SU-DHL-6 (cell line): ENCODE results near the gene KRT37.

ENCODE experiments used
- H2AFZ ChIP-seq: fragments of 200-600 bp; sonication (generic); 2 replicates; pipeline ENCODE4 v1.6.1; 2014; ENCODE audit warnings: low read depth, mild to moderate bottlenecking, moderate library complexity, mixed read lengths, antibody characterized with exemption, low read length; ENCODE audit not compliant: severe bottlenecking
- H3F3A ChIP-seq: fragments of 200-600 bp; shearing (Covaris generic); 2 replicates; pipeline ENCODE4 v1.6.0; 2016; ENCODE audit warnings: antibody characterized with exemption, mild to moderate bottlenecking; ENCODE audit not compliant: insufficient read depth
- H3K27ac ChIP-seq: fragments of 200-600 bp; sonication (generic); 2 replicates; pipeline ENCODE4 v1.5.1; 2016; ENCODE audit warnings: low read depth, mild to moderate bottlenecking, low read length, moderate library complexity, mixed read lengths
- H3K27me3 ChIP-seq: fragments of 200-600 bp; sonication (generic), shearing (Covaris generic); 2 replicates; pipeline ENCODE4 v1.6.0; 2014; ENCODE audit warnings: mild to moderate bottlenecking, low read length
- H3K36me3 ChIP-seq: fragments of 200-600 bp; sonication (generic); 2 replicates; pipeline ENCODE4 v1.6.1; 2014; ENCODE audit warnings: mild to moderate bottlenecking, low read length, mixed read lengths
- H3K4me2 ChIP-seq: fragments of 300-600, 200-600 bp; shearing (Covaris generic), sonication (generic); 2 replicates; pipeline ENCODE4 v1.6.0; 2014; ENCODE audit warnings: low read length, low read depth, mild to moderate bottlenecking; ENCODE audit not compliant: poor library complexity, severe bottlenecking
- H3K4me3 ChIP-seq: fragments of 200-600 bp; sonication (generic); 2 replicates; pipeline ENCODE4 v1.5.1; 2014; ENCODE audit warnings: antibody characterized with exemption, low read length, mild to moderate bottlenecking, mixed read lengths; ENCODE audit not compliant: insufficient read depth, poor library complexity, severe bottlenecking
- H3K79me2 ChIP-seq: fragments of 200-600 bp; sonication (generic); 2 replicates; pipeline ENCODE4 v1.6.1; 2014; ENCODE audit warnings: mild to moderate bottlenecking, low read length, moderate library complexity; ENCODE audit not compliant: insufficient read depth
- H3K9ac ChIP-seq: fragments of 200-600 bp; sonication (generic); 2 replicates; pipeline ENCODE4 v1.7.0; 2014; ENCODE audit warnings: mild to moderate bottlenecking, low read length
- H3K9me2 ChIP-seq: fragments of 200-600 bp; sonication (generic); replicated peaks from 2 replicates; pipeline ENCODE4 v1.6.1; 2014; ENCODE audit warnings: low read length; ENCODE audit not compliant: insufficient read depth
- H3K9me3 ChIP-seq: fragments of 200-600 bp; sonication (generic); 2 replicates; pipeline ENCODE4 v1.6.1; 2014; ENCODE audit warnings: low read length, mixed read lengths; ENCODE audit not compliant: insufficient read depth
- H4K20me1 ChIP-seq: fragments of 200-600 bp; sonication (generic); 2 replicates; pipeline ENCODE4 v1.6.1; 2014; ENCODE audit warnings: low read depth, mild to moderate bottlenecking, antibody characterized with exemption, low read length, moderate library complexity, mixed read lengths
- EZH2phosphoT487 ChIP-seq: fragments of 200-600 bp; sonication (generic), shearing (Covaris generic); conservative IDR thresholded peaks from 2 replicates; pipeline ENCODE4 v1.6.1; 2018; ENCODE audit warnings: mild to moderate bottlenecking, antibody characterized with exemption, low read length, moderate library complexity, mixed read lengths
- TF ChIP-seq, protein P1 (sequence below): fragments of 200-600 bp; sonication (generic); IDR thresholded peaks from one replicate; pipeline ENCODE4 v1.5.1; 2017; ENCODE audit warnings: antibody characterized with exemption, mild to moderate bottlenecking, low read length, moderate library complexity; ENCODE audit not compliant: insufficient read depth, poor library complexity, severe bottlenecking

Gene KRT37

DNA sequence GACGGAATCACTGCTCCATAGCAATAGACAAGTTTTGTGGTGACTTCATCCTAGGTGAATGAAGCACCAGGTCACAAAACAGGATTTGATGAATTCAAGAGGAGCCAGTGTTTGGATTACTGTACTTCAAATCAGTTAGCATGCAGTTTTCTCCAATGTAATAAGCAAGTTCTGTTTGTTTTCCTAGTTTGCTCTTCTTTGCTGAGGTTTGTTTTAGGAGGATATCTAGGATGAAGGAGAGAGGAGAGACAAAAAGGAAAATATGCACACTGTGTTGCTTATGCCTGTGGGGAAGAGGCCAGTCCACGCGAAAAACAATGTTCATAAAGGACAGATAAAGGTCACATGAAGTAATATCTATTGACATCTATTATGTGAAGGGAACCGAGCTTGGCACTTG, 9.0 kb downstream of the KRT37 start:
- Histone ChIP-seq H3K79me2 (no peaks in the 10 kb centered on the region), H2AFZ (no peak overlapping the region), H3K9me2 (no peaks in the 10 kb centered on the region), H3F3A (no peaks in the 10 kb centered on the region), H3K4me2 (no peak overlapping the region), H3K36me3 (no peaks in the 10 kb centered on the region), H3K27me3 (no peaks in the 10 kb centered on the region), H3K9me3 (no peaks in the 10 kb centered on the region), H3K4me3 (no peak overlapping the region), H3K27ac (no peak overlapping the region), H3K9ac (no peak overlapping the region), H4K20me1 (no peaks in the 10 kb centered on the region)
- no peak for TF ChIP-seq EZH2phosphoT487
- TF ChIP-seq, protein P1, sequence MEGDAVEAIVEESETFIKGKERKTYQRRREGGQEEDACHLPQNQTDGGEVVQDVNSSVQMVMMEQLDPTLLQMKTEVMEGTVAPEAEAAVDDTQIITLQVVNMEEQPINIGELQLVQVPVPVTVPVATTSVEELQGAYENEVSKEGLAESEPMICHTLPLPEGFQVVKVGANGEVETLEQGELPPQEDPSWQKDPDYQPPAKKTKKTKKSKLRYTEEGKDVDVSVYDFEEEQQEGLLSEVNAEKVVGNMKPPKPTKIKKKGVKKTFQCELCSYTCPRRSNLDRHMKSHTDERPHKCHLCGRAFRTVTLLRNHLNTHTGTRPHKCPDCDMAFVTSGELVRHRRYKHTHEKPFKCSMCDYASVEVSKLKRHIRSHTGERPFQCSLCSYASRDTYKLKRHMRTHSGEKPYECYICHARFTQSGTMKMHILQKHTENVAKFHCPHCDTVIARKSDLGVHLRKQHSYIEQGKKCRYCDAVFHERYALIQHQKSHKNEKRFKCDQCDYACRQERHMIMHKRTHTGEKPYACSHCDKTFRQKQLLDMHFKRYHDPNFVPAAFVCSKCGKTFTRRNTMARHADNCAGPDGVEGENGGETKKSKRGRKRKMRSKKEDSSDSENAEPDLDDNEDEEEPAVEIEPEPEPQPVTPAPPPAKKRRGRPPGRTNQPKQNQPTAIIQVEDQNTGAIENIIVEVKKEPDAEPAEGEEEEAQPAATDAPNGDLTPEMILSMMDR = no peak

DNA sequence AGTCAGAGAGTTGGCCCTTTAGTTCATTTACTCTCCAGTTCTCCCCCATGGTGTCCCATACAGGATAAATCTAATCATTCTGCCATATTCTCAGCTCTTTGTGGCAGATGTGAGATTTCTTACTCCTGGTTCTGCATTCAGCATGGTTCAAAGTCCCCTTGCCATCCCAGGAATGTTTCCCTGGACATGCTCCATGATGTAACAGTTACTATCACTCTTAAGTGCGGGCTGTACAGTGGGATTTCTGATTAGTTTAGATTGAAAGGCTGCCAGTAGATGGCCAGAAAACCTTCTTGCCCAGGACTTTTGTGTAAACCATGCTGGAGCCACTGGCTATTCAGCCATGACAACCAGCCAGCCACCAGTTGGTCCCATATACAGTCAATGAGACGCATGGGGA, 10.4 kb downstream of the KRT37 start:
- TF ChIP-seq, protein P1 = no peak
- no peak for TF ChIP-seq EZH2phosphoT487
- Histone ChIP-seq H3K27ac (no peak overlapping the region), H4K20me1 (no peaks in the 10 kb centered on the region), H3K79me2 (no peaks in the 10 kb centered on the region), H3K4me2 (no peak overlapping the region), H2AFZ (no peak overlapping the region), H3K9me3 (no peaks in the 10 kb centered on the region), H3K9ac (no peak overlapping the region), H3K27me3 (no peaks in the 10 kb centered on the region), H3K4me3 (no peak overlapping the region), H3K9me2 (no peaks in the 10 kb centered on the region), H3K36me3 (no peaks in the 10 kb centered on the region), H3F3A (no peaks in the 10 kb centered on the region)

DNA sequence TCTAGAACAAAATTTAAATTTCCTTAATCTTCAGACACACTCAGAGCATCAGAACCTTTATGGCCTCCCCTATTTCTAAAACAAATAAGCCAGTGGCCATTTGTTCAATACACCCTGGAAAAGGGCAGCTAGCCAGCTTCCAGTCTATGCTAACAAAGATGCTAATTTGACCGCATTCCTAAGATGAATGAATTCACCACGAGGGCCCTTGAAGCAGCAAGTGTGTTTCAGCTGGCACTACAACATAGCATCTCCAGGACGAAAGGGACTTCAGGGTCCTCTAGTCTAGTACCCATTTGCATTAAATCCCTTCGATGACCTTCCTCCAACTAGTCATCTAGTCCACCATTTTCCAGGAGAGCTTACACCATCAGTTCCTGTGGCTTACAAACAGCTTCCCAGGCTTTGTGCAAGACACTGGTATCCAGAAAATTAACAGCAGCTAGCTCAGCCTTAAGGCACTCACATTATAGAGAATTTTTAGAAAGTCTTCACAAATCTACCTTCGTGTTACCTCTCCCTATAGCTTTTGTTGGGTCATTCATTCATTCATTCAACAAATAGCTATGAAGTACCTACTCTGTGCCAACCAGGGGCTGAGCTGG, 10.9 kb downstream of the KRT37 start:
- Histone ChIP-seq H3K9ac (no peak overlapping the region), H3K36me3 (no peaks in the 10 kb centered on the region), H3K4me3 (no peak overlapping the region), H3F3A (no peaks in the 10 kb centered on the region), H3K9me2 (no peaks in the 10 kb centered on the region), H3K79me2 (no peaks in the 10 kb centered on the region), H3K4me2 (no peak overlapping the region), H4K20me1 (no peaks in the 10 kb centered on the region), H3K27me3 (no peaks in the 10 kb centered on the region), H3K27ac (no peak overlapping the region), H2AFZ (no peak overlapping the region), H3K9me3 (no peaks in the 10 kb centered on the region)
- TF ChIP-seq, protein P1 = no peak
- TF ChIP-seq EZH2phosphoT487 = no peak
